Activated naive CD8-positive, alpha-beta T cell treated with anti-CD3 and anti-CD28 coated beads for 36 hours (primary cell): Measurements from ENCODE around the gene TSPAN17. TPM values are rescaled to one million over a fixed set of nuclear protein-coding genes. Genes with fewer than 3 reads are reported as not detected.

Source experiments
- DNase-seq: peaks from one replicate; pipeline ENCODE4 v3.0.0; 2021
- H3K27ac Mint-ChIP-seq: one replicate; pipeline ENCODE4 v1.8.0; 2022; ENCODE audit warnings: mild to moderate bottlenecking, moderate library complexity, mixed read lengths
- H3K27me3 Mint-ChIP-seq: one replicate; pipeline ENCODE4 v1.8.0; 2022; ENCODE audit warnings: mild to moderate bottlenecking, mixed read lengths
- H3K36me3 Mint-ChIP-seq: one replicate; pipeline ENCODE4 v1.8.0; 2021; ENCODE audit warnings: mild to moderate bottlenecking, mixed read lengths
- H3K4me1 Mint-ChIP-seq: one replicate; pipeline ENCODE4 v1.8.0; 2021; ENCODE audit warnings: mixed read lengths
- H3K4me3 Mint-ChIP-seq: one replicate; pipeline ENCODE4 v1.8.0; 2022; ENCODE audit warnings: mild to moderate bottlenecking, moderate library complexity, mixed read lengths
- H3K9me3 Mint-ChIP-seq: one replicate; pipeline ENCODE4 v1.8.0; 2022; ENCODE audit warnings: mixed read lengths
- total RNA-seq, 2 experiments: library from RNA; stranded (reverse); gene quantifications; one replicate each; pipeline ENCODE4 v1.2.3, GENCODE V29; 2021

TSPAN17 gene
- total RNA-seq, 2 experiments from 2014 or later, result 25.3 to 28.6 TPM

DNA sequence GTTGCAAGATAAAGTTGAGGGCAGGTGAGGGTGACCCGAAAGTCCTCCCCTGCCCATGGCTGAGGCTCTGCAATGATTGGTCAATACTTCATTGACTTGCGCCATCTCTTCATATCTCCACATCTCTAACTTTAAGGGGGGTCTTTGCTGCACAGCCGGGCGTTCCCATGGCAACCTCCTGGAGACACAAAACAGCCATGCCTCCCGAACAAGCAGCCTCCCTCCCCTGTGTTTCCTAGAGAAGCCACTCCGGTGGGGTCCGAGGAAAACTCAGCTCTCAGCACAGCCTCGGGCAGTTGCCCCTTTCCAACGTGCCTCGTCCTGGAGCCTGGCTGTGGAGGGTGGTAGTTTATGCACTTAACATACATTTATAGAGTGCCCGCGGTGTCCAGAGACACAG lies 57.5 kb downstream of the TSPAN17 start:
- peaks cover 34% of the 10 kb centered on the region for H3K27me3 Mint-ChIP-seq
- no peak overlapping the region for H3K27ac Mint-ChIP-seq
- H3K9me3 Mint-ChIP-seq, result no peaks in the 10 kb centered on the region
- H3K4me3 Mint-ChIP-seq, result no peak overlapping the region
- no peak for DNase-seq
- no peaks in the 10 kb centered on the region for H3K4me1 Mint-ChIP-seq
- no peaks in the 10 kb centered on the region for H3K36me3 Mint-ChIP-seq

Other genes starting within 250 kb of the TSPAN17 start
- gene CLTB, start 230.9 kb upstream of the TSPAN17 start, total RNA-seq, result 10 to 100 TPM; 53.4 to 57.7 TPM
- 10 to 100 TPM; 38.1 to 38.6 TPM for gene FAF2, start 199.1 kb upstream of the TSPAN17 start, total RNA-seq
- gene RNF44, start 110.1 kb upstream of the TSPAN17 start, total RNA-seq, result 10 to 100 TPM; 53.4 to 53.8 TPM
- under 1 TPM; 0.31 to 0.44 TPM for gene CDHR2, start 98.1 kb upstream of the TSPAN17 start, total RNA-seq
- gene GPRIN1, start 37.3 kb upstream of the TSPAN17 start, total RNA-seq, result 1 to 10 TPM; 1.5 to 1.7 TPM
- under 1 TPM; 0.46 to 0.80 TPM for gene SNCB, start 16.9 kb upstream of the TSPAN17 start, total RNA-seq
- not detected for gene EIF4E1B, start 16.8 kb upstream of the TSPAN17 start, total RNA-seq
- not detected for gene UNC5A, start 163.1 kb downstream of the TSPAN17 start, total RNA-seq